ENCODE data around the gene NUP58. TPM values are rescaled to one million over a fixed set of nuclear protein-coding genes. Genes with fewer than 3 reads are reported as not detected.
"Not testable (repeated sequence)": the region's sequence is repeated elsewhere in the genome, so short reads cannot be mapped to it uniquely, and the experiment has no call there.

The NUP58 gene
- total RNA-seq, 1 donor from 2014 or later: 133 TPM

DNA sequence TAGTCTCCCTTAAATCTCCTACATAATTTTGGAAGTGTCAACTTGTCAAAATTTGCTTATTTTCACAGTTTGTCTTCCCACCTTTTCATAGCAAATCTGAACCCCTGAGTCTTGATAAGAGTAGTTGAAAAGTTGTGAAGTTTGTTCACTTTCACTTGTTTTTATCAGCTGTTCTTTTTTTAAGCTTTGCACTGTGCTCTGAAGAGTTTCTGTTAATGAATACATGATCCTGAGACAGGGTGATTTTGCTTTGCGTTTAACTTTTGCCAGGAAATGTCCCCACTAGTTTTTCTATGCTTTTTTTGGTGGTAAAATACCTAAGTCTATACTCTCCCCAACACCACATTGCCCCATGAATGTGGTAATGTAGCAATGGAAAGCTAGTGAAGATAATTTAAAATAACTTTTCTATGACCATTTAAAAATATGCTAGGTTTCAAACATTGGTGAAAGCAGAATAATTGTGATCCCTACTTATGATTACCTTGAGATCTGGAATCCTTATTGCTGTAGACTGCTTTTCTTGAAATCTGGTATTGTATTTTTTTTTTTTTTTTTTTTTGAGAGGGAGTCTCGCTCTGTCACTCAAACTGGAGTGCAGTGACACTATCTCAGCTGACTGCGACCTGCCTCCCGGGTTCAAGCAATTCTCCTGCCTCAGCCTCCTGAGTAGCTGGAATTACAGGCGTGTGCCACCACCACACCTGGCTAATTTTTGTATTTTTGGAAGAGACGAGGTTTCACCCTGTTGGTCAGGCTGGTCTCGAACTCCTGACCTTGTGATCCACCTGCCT lies 5.4 kb downstream of the NUP58 start:
- DNase-seq (ENCODE audit: low read depth): no peak
- H3K4me3 ChIP-seq (ENCODE audit: low read depth, low read length): no peak overlapping the region
- no peak for FAIRE-seq
- H3K27me3 ChIP-seq (ENCODE audit: control insufficient read depth, insufficient read depth, low read length): no peaks in the 10 kb centered on the region
- TF ChIP-seq, protein P1, sequence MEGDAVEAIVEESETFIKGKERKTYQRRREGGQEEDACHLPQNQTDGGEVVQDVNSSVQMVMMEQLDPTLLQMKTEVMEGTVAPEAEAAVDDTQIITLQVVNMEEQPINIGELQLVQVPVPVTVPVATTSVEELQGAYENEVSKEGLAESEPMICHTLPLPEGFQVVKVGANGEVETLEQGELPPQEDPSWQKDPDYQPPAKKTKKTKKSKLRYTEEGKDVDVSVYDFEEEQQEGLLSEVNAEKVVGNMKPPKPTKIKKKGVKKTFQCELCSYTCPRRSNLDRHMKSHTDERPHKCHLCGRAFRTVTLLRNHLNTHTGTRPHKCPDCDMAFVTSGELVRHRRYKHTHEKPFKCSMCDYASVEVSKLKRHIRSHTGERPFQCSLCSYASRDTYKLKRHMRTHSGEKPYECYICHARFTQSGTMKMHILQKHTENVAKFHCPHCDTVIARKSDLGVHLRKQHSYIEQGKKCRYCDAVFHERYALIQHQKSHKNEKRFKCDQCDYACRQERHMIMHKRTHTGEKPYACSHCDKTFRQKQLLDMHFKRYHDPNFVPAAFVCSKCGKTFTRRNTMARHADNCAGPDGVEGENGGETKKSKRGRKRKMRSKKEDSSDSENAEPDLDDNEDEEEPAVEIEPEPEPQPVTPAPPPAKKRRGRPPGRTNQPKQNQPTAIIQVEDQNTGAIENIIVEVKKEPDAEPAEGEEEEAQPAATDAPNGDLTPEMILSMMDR (IDR thresholded peaks at IDR 0.05; ENCODE audit: insufficient read depth, low read length, severe bottlenecking): no peak
- peaks cover 6% of the 10 kb centered on the region for H3K36me3 ChIP-seq (ENCODE audit: control insufficient read depth, insufficient read depth, low read length)

DNA sequence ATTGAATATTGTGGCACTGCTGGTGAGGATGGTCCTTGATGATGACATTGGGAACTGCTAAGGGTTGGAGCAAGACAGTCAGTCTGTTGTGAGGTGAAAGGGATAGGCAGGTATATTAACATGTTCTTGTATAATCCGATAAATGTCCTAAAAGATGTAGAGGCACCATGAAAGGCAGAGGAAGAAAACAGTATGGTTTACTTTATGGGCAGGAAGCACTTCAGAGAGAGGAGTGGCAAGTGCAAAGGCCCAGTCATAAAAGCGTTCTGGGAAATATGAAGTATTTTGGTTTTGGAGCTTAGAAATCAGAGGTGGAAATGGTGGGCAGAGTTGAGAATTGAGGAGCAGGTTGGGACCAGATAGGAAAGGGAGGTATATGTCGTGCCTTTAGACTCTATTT lies 9.5 kb downstream of the NUP58 start:
- Histone ChIP-seq H3K4me3 (ENCODE audit: low read depth, low read length) (no peak overlapping the region), H3K36me3 (ENCODE audit: control insufficient read depth, insufficient read depth, low read length) (peaks cover 9% of the 10 kb centered on the region), H3K27me3 (ENCODE audit: control insufficient read depth, insufficient read depth, low read length) (no peaks in the 10 kb centered on the region)
- FAIRE-seq: no peak
- DNase-seq (ENCODE audit: low read depth): no peak
- TF ChIP-seq, protein P1 (IDR thresholded peaks at IDR 0.05; ENCODE audit: insufficient read depth, low read length, severe bottlenecking): no peak

DNA sequence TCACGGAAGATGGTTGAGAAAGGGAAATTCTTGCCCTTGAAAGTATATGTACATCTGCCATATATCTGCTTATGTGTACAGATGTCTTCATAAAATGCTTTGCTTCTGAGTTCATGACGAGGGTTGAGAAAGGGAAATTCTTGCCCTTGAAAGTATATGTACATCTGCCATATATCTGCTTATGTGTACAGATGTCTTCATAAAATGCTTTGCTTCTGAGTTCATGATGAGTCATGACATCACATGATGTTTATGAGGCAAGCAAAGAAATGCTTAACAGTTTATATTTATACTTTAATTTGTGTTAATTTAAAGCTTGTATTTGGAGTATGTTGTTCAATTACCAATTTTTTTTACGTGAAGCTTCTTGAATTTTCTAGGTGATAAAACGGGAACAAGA lies 17.5 kb downstream of the NUP58 start:
- FAIRE-seq: peak; percentile 81
- H3K4me3 ChIP-seq (ENCODE audit: low read depth, low read length); H3K36me3 ChIP-seq (ENCODE audit: control insufficient read depth, insufficient read depth, low read length); H3K27me3 ChIP-seq (ENCODE audit: control insufficient read depth, insufficient read depth, low read length): not testable (repeated sequence)
- DNase-seq (ENCODE audit: low read depth): peak; percentile 89

DNA sequence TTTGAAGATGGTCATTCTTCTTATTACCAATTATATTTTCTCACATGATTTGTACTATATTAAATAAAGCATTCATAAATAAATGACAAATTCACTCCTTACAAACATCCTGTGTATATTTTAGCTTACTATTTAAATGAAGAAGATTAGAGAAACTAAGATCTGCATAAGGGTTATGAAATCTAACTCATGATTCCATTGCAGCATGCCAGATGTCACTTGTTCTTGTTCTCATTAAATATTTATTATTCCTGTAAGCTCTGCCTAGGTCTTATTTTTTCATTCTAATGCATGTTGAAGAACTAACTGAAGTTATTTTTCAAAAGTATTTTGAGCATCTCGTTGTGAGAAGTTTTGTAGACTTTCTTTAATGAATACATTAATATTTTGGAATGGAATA lies 18.3 kb downstream of the NUP58 start:
- Histone ChIP-seq H3K36me3 (ENCODE audit: control insufficient read depth, insufficient read depth, low read length) (no peaks in the 10 kb centered on the region), H3K4me3 (ENCODE audit: low read depth, low read length) (no peak overlapping the region), H3K27me3 (ENCODE audit: control insufficient read depth, insufficient read depth, low read length) (no peaks in the 10 kb centered on the region)
- no peak for FAIRE-seq
- DNase-seq (ENCODE audit: low read depth): no peak
- TF ChIP-seq, protein P1 (IDR thresholded peaks at IDR 0.05; ENCODE audit: insufficient read depth, low read length, severe bottlenecking): no peak

DNA sequence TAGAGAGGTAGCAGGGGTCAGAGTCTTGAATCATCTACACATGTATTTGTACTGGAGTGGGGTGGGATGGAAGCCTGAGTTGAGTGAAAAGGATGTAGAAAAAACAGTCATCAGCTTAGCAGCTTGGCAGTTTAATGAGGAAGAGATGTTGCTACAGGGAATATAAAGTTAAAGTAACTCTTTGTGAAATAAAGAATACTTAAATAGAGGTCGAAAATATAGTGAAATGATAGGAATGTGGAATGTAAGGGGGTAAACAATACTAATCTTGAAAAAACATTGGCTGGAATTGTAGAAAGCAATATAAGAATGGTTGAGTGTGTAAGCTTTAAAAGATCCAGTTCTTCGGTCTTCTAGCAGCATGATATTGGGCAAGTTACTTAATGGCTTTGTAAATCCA lies 22.7 kb downstream of the NUP58 start:
- DNase-seq (ENCODE audit: low read depth): no peak
- no peak for FAIRE-seq
- Histone ChIP-seq H3K4me3 (ENCODE audit: low read depth, low read length) (no peak overlapping the region), H3K36me3 (ENCODE audit: control insufficient read depth, insufficient read depth, low read length) (peaks cover 2% of the 10 kb centered on the region), H3K27me3 (ENCODE audit: control insufficient read depth, insufficient read depth, low read length) (no peaks in the 10 kb centered on the region)
- TF ChIP-seq, protein P1 (IDR thresholded peaks at IDR 0.05; ENCODE audit: insufficient read depth, low read length, severe bottlenecking): no peak

DNA sequence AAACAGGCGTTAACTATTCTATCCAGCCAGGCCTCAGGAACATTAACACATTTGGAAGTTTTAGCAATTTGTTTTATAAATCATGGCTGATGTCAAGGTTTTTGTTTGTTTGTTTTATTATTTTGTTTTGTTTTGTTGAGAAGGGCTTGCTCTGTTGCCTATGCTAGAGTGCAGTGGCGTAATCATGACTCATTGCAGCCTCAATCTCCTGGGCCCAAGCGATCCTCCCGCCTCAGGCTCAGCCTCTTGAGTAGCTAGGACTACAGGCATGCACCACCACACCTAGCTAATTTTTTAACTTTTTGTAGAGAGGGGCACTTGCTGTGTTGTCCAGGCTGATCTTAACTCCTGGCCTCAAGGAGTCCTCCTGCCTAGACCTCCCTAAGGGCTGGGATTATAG lies 28.3 kb downstream of the NUP58 start:
- peaks cover 6% of the 10 kb centered on the region for H3K36me3 ChIP-seq (ENCODE audit: control insufficient read depth, insufficient read depth, low read length)
- TF ChIP-seq, protein P1 (IDR thresholded peaks at IDR 0.05; ENCODE audit: insufficient read depth, low read length, severe bottlenecking): no peak

More for the DNA sequence above, 28.3 kb downstream of the NUP58 start:
- no peaks in the 10 kb centered on the region for H3K27me3 ChIP-seq (ENCODE audit: control insufficient read depth, insufficient read depth, low read length)
- DNase-seq (ENCODE audit: low read depth): peak; percentile 70
- FAIRE-seq: no peak
- no peak overlapping the region for H3K4me3 ChIP-seq (ENCODE audit: low read depth, low read length)
